Endothelial cell of umbilical vein (primary cell): ENCODE data around the gene PRKACB. TPM values are rescaled to one million over a fixed set of nuclear protein-coding genes. Genes with fewer than 3 reads are reported as not detected.

Source experiments
- Bru-seq: library from RNA; stranded (reverse); fragments of 400-500 nt; gene quantifications from one replicate; lab custom pipeline; 2021; lab: Mats Ljungman, UMichigan
- BruChase-seq, 2 experiments: library from RNA; stranded (reverse); fragments of 400-500 nt; gene quantifications; one replicate each; lab custom pipeline; 2021; lab: Mats Ljungman, UMichigan
- BruUV-seq: library from RNA; stranded (reverse); fragments of 400-500 nt; replicated peaks from 2 replicates; lab custom pipeline; 2021; lab: Mats Ljungman, UMichigan
- CTCF ChIA-PET: fragments of 300-600, 350-600 bp; sonication (Branson Sonifier 250); formaldehyde crosslinking; loops from one replicate; lab custom pipeline; 2021; ENCODE audit warnings: antibody characterized with exemption, inconsistent platforms; lab: Charles Lee
- POLR2A ChIA-PET: fragments of 300-600, 350-600 bp; sonication (Branson Sonifier 250); formaldehyde crosslinking; loops from one replicate; lab custom pipeline; 2021; ENCODE audit warnings: antibody characterized with exemption, inconsistent platforms; lab: Charles Lee
- DNase-seq: peaks from one replicate; pipeline ENCODE4 v3.0.0-alpha.2; 2011; ENCODE audit warnings: low read depth, low spot score
- FAIRE-seq: peaks from 2 replicates; lab custom pipeline; 2011; peaks lifted over from hg19 to GRCh38; lab: Jason Lieb, UNC
- H2AFZ ChIP-seq: 2 replicates; pipeline ENCODE4 v1.6.0; 2012; ENCODE audit warnings: low read depth, low read length, control low read depth, inconsistent platforms
- H3K27ac ChIP-seq: 2 replicates; pipeline ENCODE4 v1.5.1; 2011; ENCODE audit warnings: low read depth, mild to moderate bottlenecking, control low read depth, low read length, moderate library complexity; ENCODE audit not compliant: insufficient read depth
- H3K27me3 ChIP-seq, 2 experiments: 2 replicates each; pipeline versions ENCODE4 v1.6.0 to v1.6.1; 2011; ENCODE audit warnings: low read length in 2 of 2, mixed read lengths in 1 of 2; ENCODE audit not compliant: control insufficient read depth in 2 of 2, insufficient read depth in 2 of 2
- H3K36me3 ChIP-seq, 2 experiments: 2 replicates in 1 of 2; 3 replicates in 1 of 2; pipeline ENCODE4 v1.5.1; 2011; ENCODE audit warnings: low read length in 2 of 2, mild to moderate bottlenecking in 1 of 2, moderate library complexity in 1 of 2; ENCODE audit not compliant: control insufficient read depth in 2 of 2, insufficient read depth in 2 of 2; ENCODE audit errors: extremely low read depth in 1 of 2
- H3K4me1 ChIP-seq: 3 replicates; pipeline ENCODE4 v1.5.1; 2011; ENCODE audit warnings: mild to moderate bottlenecking, low read length; ENCODE audit not compliant: control insufficient read depth, insufficient read depth; ENCODE audit errors: extremely low read depth
- H3K4me2 ChIP-seq: 2 replicates; pipeline ENCODE4 v1.6.1; 2011; ENCODE audit warnings: low read length, control low read depth, mixed read lengths; ENCODE audit not compliant: insufficient read depth
- H3K4me3 ChIP-seq, 3 experiments: fragments of 200-600 bp in 1 of 3; sonication (generic), shearing (Covaris generic) in 1 of 3; replicated peaks in 1 of 3; 2 replicates each; pipeline ENCODE4 v1.5.1; 2011 to 2016; ENCODE audit warnings: control low read depth in 3 of 3, low read length in 3 of 3, mild to moderate bottlenecking in 2 of 3, inconsistent platforms in 1 of 3, low read depth in 1 of 3, moderate library complexity in 1 of 3; ENCODE audit not compliant: insufficient read depth in 1 of 3
- H3K79me2 ChIP-seq: 2 replicates; pipeline ENCODE4 v1.6.0; 2012; ENCODE audit warnings: low read length, inconsistent platforms; ENCODE audit not compliant: control insufficient read depth, insufficient read depth
- H3K9ac ChIP-seq: replicated peaks from 2 replicates; pipeline ENCODE3; 2011; ENCODE audit warnings: low read length, control low read depth; ENCODE audit not compliant: insufficient read depth; ENCODE audit errors: extremely low read depth
- H3K9me1 ChIP-seq: replicated peaks from 3 replicates; pipeline ENCODE4 v1.6.0; 2011; ENCODE audit warnings: mild to moderate bottlenecking, low read length; ENCODE audit not compliant: control insufficient read depth, insufficient read depth; ENCODE audit errors: extremely low read depth
- H3K9me3 ChIP-seq: replicated peaks from 2 replicates; pipeline ENCODE4 v1.5.1; 2012; ENCODE audit warnings: low read length, inconsistent platforms; ENCODE audit not compliant: control insufficient read depth, insufficient read depth
- H4K20me1 ChIP-seq: replicated peaks from 2 replicates; pipeline ENCODE3; 2011; ENCODE audit warnings: mild to moderate bottlenecking, low read length; ENCODE audit not compliant: control insufficient read depth, insufficient read depth; ENCODE audit errors: extremely low read depth
- CTCF ChIP-seq, 2 donors: IDR thresholded peaks; 1 replicate in 1 of 2; 2 replicates in 1 of 2; pipeline ENCODE4 v1.5.1; 2011; ENCODE audit warnings: low read length in 2 of 2, mild to moderate bottlenecking in 2 of 2, moderate library complexity in 2 of 2, control low read depth in 1 of 2, inconsistent platforms in 1 of 2, low read depth in 1 of 2; ENCODE audit not compliant: insufficient read depth in 1 of 2; ENCODE audit errors: extremely low read depth in 1 of 2
- EZH2 ChIP-seq: IDR thresholded peaks from 2 replicates; pipeline ENCODE4 v1.6.1; 2012; ENCODE audit warnings: borderline replicate concordance, low read depth, mild to moderate bottlenecking, moderate library complexity, low read length, inconsistent platforms; ENCODE audit not compliant: severe bottlenecking
- FOS ChIP-seq: IDR thresholded peaks from 2 replicates; pipeline ENCODE4 v1.6.1; 2011; ENCODE audit warnings: mild to moderate bottlenecking, low read length, moderate library complexity, borderline replicate concordance; ENCODE audit not compliant: insufficient read depth
- GATA2 ChIP-seq: IDR thresholded peaks from 2 replicates; pipeline ENCODE4 v1.7.0; 2011; ENCODE audit warnings: low read depth, mild to moderate bottlenecking, moderate library complexity, mixed read lengths, low read length; ENCODE audit not compliant: insufficient read length, insufficient read depth
- JUN ChIP-seq: IDR thresholded peaks from 2 replicates; pipeline ENCODE4 v1.6.1; 2011; ENCODE audit warnings: borderline replicate concordance, low read depth; ENCODE audit not compliant: insufficient read length, insufficient read depth
- MAX ChIP-seq: IDR thresholded peaks from 2 replicates; pipeline ENCODE4 v1.6.1; 2011; ENCODE audit not compliant: insufficient read depth, insufficient read length
- MYC ChIP-seq: IDR thresholded peaks from one replicate; pipeline ENCODE4 v1.6.1; 2011; ENCODE audit warnings: mild to moderate bottlenecking, low read depth, low read length
- POLR2A ChIP-seq: IDR thresholded peaks from 2 replicates; pipeline ENCODE4 v1.6.1; 2012; ENCODE audit warnings: low read depth, mild to moderate bottlenecking, control low read depth, low read length
- POLR2AphosphoS5 ChIP-seq: IDR thresholded peaks from 2 replicates; pipeline ENCODE4 v1.6.1; 2012; ENCODE audit warnings: low read depth, mild to moderate bottlenecking, control low read depth, low read length, moderate library complexity; ENCODE audit not compliant: insufficient read depth
- dilution Hi-C: fragments of 300-500 bp; cut with MboI; formaldehyde crosslinking; loops from one replicate; pipeline ENCODE4 v1.15.0; 2019; ENCODE audit warnings: low sequenced_read_pairs; ENCODE audit not compliant: extremely low pct_ligation_motif_present
- intact Hi-C: fragments of 100-400 bp; cut with micrococcal nuclease; formaldehyde crosslinking; loops from one replicate; pipeline ENCODE4 v1.10.0; 2022
- long read RNA-seq: library from polyadenylated mRNA; stranded (forward); transcript quantifications from one replicate; pipeline ENCODE4 v2.0.0, GENCODE V29; 2021
- polyA minus RNA-seq, 3 experiments: library from RNA; depleted of rRNA, polyadenylated mRNA; stranded (reverse); fragments of >200 nt; gene quantifications; 1 replicate in 1 of 3; 2 replicates in 2 of 3; pipeline ENCODE4 v1.2.3, GENCODE V29; 2011
- polyA plus RNA-seq, 4 experiments: library from polyadenylated mRNA; depleted of rRNA in 3 of 4; stranded (reverse) in 3 of 4; unstranded in 1 of 4; fragments of >200 nt; gene quantifications; 2 replicates each; pipeline versions ENCODE4 v1.2.1 to v1.2.3, GENCODE V29; 2011 to 2012; ENCODE audit warnings: missing spikeins in 1 of 4
- total RNA-seq: library from RNA; stranded (reverse); gene quantifications from 2 replicates; pipeline ENCODE4 v1.2.3, GENCODE V29; 2021

The PRKACB gene
- total RNA-seq (72.6 and 77.5 TPM in 2 replicates), polyA plus RNA-seq (13.3 and 19.1 TPM in 2 replicates), polyA minus RNA-seq (43.3 and 49.7 TPM in 2 replicates), Bru-seq, nascent RNA (percentile 91 among the genes with signal in this experiment), BruChase-seq, experiment 1, labeled RNA remaining after a 6-hour chase (percentile 85 among the genes with signal in this experiment), BruChase-seq, experiment 2, labeled RNA remaining after a 2-hour chase (percentile 79 among the genes with signal in this experiment)
- 22.6 and 24.2 TPM in 2 replicates for polyA plus RNA-seq (2011; cell fraction: cytosol; rRNA removed)
- 24.1 and 31.9 TPM in 2 replicates for polyA plus RNA-seq (2011; cell fraction: nucleus; rRNA removed)
- 38.5 and 69.3 TPM in 2 replicates for polyA plus RNA-seq (2012)
- 12.3 TPM for polyA minus RNA-seq (2011; cell fraction: cytosol; rRNA and poly(A)+ RNA removed)
- 62.5 and 77.8 TPM in 2 replicates for polyA minus RNA-seq (2011; cell fraction: nucleus; rRNA and poly(A)+ RNA removed)
- long read RNA-seq, full-length matches to known transcripts = 66 of 91 reads
- long read RNA-seq, partial matches to known transcripts = 1 of 91 reads
- long read RNA-seq, other reads (novel, unspliced or antisense) = 24 of 91 reads

DNA sequence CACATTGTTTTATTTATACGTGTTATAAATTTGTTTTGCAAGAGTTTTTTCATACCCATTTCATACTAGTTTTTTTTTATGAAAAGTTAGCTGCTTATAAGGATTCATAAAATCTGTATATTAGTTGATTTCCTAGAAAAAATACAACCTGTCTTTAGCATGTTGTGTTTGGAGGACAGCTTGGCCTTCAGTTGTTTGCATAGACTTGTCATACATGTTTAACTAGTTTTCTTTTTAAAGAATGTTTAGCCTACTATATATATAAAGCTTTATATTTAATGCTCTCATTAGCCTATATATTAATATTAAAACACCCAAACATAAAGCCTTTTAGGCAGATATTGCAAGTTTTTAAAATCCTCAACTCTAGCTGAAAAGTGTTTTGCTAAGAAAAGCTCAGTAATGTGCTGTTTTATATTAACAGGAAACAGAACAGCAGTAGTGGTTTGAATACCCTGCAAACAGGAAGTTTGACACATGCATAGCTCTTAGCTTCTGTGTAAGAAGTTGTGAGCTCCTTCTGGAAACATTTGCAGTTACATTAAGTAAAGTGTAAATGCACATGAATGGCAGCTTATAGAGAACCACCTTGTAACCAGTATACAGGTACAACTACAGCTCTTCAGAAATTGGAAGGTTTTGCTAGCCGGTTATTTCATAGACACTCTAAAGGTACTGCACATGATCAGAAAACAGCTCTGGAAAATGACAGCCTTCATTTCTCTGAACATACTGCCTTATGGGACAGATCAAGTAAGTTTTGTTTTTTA, at the start of gene PRKACB:
PRKACB (plus strand) TSS at position 476 of the 770 bp plus-strand sequence; CDS start at position 567, 91 bp downstream.
- Histone ChIP-seq H3K4me3 (peak within 1 kb of the TSS; percentile 38 to 99 (median 99)), H3K79me2 (peaks cover 44% of the 10 kb centered on the region), H3K9ac (peak within 1 kb of the TSS; percentile 99), H3K9me1 (no peaks in the 10 kb centered on the region), H2AFZ (peak within 1 kb of the TSS; percentile 4), H3K27me3 (no peaks in the 10 kb centered on the region), H3K9me3 (no peaks in the 10 kb centered on the region), H3K4me1 (peaks cover 25% of the 10 kb centered on the region), H3K27ac (peak within 1 kb of the TSS; percentile 95), H4K20me1 (no peaks in the 10 kb centered on the region), H3K36me3 (no peaks in the 10 kb centered on the region), H3K4me2 (peak within 1 kb of the TSS; percentile 94)
- dilution Hi-C loops = loop anchor here (25.0 kb wide), 1 partner anchor 293 kb away; no protein-coding TSS in a partner anchor
- no TSS peak for BruUV-seq
- CTCF ChIA-PET = interaction anchor here (0.6 to 6.4 kb wide), 37 partner anchors 9 to 801 kb away, joined by 3 to 103 read pairs (median 5); partner anchors contain the start of gene SAMD13
- intact Hi-C loops = loop anchor here (1.0 to 5.0 kb wide), 9 partner anchors 30 to 793 kb away; partner anchors contain the start of genes GNG5 and SPATA1
- FAIRE-seq (peak; percentile 78), DNase-seq (peak; percentile 87)
- TF ChIP-seq POLR2AphosphoS5 (peak; percentile 80), CTCF (IDR thresholded peaks at IDR 0.05; ENCODE audit: extremely low read depth in 1 of 2, insufficient read depth in 1 of 2, low read depth in 1 of 2, low read length in 2 of 2) (no peak), GATA2 (no peak), JUN (peak; percentile 38), MAX (no peak), MYC (no peak), EZH2 (no peak), FOS (peak; percentile 40), POLR2A (peak; percentile 73)
- POLR2A ChIA-PET = interaction anchor here (0.7 to 2.0 kb wide), 6 partner anchors 21 to 362 kb away, joined by 3 to 13 read pairs (median 6); partner anchors contain the start of genes GNG5 and SPATA1
